T1000 (cell line): Measurements from ENCODE around the gene RPLP2.

ENCODE experiments used
- DNase-seq: peaks from one replicate; lab custom pipeline; 2025; ENCODE audit warnings: mixed read lengths; lab: John Stamatoyannopoulos, UW

The RPLP2 gene

DNA sequence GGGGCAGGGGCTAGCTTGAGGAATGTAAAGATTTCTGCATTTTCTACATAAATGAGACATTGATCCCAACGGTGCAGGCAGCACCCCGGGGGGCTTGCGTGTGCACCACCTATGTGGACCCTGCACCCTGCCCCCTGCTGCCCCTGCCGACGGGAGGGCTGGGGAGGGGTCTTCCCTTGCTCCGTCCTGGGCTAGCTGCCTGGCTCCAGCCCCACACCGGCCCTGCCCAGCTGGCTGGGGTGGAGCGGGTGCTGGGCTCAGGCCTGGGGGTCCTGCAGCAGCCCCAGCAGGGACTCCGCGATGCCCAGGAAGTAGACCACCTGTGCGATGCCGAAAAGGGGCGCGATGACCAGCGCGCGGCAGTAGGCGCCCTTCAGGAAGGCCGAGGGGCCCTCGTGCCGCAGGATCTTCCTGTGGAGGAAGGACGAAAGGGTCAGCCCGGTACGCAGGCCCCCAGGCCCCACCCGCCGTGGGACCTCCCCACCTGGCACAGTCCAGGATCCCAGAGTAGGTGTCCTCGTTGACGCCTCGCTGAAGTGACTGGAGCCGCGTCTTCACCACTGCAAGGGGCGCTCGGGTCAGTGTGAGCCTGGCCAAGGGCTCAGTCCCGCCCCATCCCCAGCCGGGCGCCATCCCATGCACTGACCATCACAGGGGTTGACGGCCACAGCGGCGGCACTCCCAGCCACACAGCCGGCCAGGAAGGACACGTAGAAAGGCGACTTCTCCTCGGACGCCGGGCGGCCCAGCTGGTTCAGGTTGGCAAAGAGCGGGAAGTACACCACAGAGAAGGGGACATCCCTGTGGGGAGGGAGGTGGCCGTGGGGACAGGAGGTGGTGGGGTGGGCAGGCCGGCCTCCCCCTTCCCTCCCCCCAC is 17.9 kb upstream of the RPLP2 start:
- DNase-seq = no peak

DNA sequence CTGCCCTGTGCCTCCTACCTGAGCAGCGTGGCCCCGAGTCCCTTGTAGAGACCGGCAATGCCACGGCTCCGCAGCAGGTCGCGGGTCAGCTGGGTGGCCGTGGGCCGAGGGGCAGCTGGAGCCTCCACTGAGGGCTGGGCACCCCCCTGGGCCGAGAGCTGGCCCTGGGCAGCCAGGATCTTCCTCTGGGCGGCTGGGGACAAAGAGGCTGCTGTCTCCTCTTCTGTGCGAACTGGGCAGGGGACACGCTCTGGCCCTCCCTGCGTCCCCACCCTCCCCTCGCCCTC is 17.3 kb upstream of the RPLP2 start:
- DNase-seq = no peak

DNA sequence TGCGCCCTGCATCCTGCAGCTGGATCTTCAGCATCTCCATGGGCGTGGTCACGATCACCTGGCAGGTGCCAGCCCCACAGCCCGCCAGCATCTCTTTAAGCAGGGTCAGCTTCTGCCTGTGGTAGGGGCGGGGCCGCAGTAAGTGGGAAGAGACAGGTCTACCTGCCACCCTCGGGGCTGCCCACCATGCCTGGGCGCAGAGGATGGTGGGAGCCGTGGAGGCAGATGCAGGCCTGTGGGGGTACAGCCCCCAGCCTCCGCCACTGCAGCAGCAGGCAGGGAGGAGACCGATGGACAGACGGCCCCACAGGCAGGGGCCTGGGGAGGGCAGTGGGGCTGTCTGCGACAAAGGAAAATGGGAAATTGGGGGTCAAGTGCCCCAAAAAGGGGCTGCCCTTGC is 16.9 kb upstream of the RPLP2 start:
- no peak for DNase-seq

DNA sequence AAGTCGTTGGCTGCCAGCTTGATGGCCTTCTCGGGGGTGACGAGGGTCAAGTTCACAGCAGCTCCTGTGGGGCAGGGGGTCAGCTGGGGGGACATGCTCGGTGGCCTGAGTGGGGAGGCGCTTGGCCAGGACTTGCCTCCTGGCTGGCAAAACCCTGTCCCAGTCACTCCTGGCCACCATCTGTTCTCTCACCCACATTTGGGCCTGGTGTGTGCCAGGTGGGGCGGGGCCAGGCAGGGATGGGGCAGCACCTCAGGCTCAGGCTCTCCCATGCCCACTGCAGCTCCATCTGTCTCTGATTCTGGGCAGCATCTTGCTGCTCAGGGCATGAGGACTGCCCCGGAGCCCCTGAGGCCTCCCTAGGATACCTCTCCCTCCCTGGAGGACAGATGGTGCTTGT is 16.2 kb upstream of the RPLP2 start:
- no peak for DNase-seq

DNA sequence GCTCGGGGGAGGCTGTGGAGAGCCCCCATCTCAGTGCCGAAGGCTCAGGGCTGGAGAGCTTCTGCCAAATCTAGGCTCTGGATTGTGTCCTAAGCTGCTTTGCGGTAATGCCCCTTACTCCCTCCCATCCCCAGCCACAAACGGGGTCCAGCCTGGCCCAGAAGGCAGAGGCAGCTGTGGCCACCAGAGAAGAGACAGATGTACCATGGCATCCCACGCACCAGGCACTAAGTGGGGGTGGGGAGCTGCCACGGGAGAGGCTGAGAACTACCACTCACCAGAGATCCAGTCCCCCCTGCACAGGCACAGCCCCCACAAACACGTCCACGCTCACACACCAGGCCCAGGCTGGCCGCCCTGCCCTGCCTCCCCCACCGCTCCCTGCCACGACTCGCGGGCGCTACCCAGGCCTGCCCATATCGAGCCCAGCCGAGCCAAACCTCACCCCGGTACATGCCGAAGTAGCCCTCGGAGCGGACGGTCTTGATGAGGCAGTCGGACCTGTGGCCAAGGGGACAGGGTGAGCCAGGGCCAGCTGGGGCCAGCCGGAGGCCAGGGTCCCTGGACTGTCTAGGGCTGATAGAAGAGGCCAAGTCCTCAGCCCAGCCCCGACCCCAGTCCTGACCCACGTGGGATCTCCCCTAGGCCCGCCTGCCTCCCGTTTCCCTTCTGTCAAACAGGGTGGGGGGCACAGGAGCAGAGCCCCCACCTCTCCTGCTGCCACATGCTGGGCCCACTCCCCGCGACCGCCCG is 15.6 kb upstream of the RPLP2 start:
- DNase-seq = no peak

DNA sequence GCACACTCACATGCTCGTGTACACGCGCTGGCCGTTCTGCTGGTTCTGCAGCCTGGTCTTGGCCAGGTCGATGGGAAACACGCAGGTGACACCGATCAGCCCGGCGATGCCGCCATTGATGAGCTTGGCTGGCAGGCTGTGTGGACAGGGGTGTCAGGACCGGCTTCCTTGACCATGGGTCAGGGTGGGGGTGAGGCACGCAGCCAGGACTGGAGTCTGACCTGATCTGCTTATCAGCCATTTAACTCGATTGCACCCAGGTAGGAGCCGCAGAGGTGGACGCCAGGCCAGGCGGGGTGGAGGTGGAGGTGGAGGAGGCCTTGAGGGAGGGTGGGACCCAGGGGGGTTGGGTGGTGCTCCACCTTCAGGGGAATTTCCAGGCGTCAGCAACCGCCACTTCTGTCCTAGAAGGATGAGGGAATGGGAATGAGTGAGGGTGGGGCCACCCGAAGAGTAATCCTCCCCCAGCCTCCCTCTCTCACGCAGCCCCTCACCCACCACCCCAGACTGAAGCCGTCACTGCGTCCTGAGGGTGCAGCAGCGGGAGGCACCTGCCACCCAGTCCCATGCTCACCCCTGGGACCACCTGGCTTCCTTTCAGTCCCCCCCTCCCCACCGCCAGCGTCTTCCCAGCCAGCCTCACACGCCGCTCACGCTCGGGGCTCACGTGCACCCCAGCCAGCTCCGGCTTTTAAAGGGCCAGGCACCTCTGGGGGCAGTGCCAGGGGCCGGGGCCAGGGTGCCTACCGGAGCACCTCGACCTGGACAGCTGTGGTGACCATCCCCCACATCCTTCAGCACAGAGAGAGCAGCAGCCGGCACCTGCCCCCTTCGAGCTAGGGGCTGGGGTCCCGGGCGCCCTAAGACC is 14.8 kb upstream of the RPLP2 start:
- DNase-seq = no peak

DNA sequence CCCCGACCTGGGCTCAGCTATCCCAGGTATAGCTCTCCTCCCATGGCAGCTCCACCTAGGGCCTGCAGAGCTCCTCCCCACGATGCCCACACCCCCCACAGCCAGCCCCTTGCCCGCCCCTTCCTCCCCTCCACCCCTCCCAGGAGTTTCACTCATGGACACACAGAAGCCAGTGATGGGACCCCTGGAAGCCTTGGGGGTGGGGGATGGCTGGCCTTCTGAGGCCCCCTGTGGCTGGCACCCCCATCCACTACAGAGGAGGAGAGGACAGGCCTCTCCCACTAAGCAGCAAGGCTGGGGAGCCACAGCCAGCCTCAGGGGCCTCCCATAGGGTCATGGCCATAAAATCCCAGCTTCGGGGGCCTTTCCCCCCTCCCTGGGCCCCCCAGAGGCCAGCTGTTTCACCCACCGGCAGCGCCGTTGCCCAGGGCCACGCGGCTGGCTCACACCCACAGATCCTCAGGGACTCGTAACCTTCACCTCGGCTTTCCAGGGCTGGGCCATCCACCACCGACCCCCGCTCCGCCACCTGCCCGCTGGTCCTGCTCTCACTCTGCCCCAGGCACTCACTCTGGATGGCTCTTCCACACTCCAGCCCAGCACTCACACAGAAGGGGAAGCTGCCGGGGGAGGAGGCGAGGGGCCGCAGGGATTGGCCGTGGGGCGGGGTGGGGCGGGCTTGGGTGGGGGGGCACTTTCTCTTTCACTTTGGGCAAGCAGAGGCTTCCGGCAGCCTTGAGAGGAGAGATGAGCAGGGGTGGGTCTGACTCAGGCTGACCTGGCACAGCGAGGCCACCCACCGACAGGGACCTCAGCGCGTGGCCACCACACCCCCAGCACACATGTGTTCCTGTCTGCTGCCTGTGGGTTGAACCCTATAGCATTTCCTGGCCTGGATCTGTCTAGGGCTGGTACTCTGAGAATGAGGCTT is 13.9 kb upstream of the RPLP2 start:
- peak; percentile 76 for DNase-seq

DNA sequence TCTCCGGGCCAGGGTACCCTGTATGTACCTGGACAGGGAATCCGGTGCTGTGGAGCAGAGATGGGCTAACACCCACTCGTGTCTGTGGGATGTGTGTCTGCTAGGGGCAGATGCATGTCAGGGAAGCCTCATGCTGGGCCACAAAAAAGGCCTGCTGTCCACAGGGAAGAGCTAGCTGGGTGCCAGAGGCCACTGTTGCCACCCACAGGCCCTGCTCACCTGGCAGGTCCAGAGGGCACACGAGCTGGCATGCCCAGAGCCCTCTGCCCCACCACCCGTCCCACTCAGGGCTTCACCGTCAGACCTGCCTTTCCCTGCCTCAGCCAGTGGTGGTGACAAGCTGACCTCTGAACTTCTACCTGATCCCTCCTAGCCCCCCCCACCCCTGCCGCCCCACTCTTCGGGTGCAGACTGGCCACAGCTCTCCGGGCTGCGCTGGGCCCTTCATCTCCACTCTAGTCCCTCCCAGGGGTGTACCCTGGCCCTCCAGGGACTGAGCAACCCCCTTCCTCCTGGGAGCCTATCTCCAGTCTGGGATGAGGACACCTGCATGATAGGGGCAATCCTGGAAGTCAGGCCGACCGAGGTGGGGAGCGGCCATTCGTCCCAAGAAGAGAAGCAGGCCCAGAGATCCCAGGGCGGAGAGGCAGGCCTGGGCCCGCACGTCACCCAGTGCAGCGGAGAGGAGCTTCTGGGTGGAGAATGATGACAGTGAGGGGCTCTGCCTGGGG is 13.0 kb upstream of the RPLP2 start:
- no peak for DNase-seq

DNA sequence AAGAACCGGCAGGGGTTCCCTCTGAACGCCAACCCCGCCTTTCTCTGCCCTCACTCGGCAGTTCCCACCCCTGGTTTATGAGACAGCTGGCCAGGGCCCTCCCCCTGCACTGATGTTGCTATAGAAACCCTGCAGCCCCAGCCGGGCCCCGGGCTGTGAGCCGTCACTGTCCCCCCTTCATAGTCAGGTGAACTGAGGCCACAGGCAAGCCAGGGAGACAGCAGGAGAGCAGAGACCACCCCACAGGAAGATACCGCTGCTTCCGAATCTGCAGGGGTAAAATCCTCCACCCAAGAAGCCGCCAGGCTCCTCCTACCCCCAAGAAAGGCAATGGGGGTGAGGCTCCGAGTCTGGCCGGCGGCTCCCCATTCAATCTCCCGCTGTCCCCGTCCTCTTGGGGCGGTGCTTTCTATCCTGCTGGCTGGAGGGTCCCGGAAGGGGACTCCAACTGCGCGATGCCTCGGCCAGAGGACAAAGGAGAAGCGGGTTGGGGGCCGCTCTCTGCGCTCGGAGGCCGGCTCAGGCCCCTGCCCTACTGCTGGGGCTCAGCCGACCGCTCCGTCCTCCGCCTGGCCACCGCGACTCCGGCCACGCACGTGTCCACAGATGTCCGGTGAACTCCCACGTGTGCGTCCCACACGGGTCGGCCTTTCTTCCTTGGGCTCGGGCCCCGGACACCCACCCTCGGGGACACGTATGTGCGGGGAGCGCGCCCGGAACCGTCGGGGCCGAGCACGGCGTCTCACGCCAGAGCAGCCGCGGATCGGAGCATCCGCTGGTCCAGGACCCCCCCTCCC is 12.3 kb upstream of the RPLP2 start:
- DNase-seq = peak; percentile 67

DNA sequence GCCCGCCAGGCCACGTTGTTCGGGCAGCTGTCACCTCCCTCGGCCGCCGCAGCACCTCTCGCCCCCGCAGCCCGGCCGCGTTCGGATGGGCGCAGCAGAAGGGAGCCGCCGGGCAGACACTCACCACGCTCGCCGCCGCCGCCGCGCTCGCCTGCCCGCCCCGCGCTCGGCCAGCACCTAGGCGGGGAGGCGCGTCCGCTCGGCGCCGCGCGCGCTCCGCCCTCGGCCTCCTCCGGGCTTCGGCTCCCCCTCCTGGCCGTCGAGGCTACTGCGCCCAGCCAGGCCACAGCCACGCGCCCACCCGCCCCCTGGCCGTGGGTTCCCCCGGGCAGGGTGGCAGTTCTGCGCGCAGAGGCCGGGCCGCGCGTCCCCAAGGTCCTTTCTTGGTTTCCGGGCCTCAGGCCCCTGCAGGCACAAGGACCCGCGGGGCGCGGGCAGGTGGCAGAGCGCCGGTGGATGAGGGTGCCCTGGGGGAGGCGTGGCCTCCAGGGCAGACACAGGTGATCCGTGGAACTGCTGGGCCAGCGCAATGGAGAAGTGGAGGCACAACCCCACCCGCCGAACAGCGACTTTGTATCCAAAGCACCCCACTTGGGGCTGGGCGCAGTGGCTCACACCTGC is 11.6 kb upstream of the RPLP2 start, which contains the start of gene SLC25A22:
TSS of gene SLC25A22 (minus strand) at position 189 of the 621 bp plus-strand sequence. CDS start 3,275 bp downstream, outside the sequence.
- DNase-seq = peak; percentile 67

DNA sequence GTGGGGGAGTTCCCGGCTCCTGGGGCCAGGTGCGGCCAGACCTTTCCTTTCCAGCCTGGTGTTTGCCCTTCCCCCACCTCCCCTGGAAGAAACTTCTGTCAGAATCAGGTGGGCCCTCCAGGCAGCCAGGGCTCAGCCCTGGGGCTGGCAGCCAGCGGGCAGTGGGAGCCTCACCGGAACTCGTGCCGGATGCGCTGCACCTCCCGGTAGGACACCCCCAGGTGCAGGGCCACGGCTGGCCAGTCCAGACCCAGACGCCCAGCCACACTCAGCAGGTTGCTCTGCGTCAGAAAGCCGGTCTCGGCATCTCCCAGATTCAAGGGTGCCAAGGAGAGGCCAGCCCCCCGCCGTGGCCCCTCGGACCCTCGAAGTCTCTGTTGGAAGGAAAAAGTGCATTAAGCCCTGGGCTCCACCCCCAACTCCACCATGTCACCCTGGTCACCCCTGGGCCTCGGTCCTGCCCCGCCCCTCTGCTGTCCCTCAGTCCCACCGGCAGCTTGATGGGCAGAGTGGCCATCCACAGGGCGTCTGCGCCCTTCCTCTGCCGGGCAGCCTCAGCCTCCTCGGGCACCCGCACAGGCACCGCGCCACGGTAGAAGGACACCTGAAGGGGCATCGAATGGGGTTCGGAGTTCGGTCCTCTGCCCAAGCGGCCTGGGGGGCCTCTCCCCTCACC is 10.0 kb upstream of the RPLP2 start:
- no peak for DNase-seq

DNA sequence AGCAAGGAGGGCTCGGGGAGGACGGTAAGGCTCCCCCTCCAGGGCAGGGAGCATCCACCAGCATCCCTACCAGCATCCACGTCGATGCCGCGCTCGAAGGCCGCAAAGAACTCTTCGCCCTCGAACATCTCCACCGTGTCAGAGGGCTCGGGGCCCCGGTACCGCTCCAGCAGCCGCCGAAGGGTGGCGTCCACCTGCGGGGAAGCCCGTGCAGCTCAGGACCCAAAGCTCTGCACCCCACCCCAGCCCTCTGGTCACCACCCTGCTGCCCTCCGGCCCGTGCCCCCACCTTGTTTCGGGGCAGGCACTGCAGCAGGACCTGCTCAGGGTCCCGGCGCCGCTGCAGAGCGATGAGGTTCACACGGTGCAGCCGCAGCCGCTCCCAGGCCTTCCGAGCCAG is 9.3 kb upstream of the RPLP2 start:
- no peak for DNase-seq

DNA sequence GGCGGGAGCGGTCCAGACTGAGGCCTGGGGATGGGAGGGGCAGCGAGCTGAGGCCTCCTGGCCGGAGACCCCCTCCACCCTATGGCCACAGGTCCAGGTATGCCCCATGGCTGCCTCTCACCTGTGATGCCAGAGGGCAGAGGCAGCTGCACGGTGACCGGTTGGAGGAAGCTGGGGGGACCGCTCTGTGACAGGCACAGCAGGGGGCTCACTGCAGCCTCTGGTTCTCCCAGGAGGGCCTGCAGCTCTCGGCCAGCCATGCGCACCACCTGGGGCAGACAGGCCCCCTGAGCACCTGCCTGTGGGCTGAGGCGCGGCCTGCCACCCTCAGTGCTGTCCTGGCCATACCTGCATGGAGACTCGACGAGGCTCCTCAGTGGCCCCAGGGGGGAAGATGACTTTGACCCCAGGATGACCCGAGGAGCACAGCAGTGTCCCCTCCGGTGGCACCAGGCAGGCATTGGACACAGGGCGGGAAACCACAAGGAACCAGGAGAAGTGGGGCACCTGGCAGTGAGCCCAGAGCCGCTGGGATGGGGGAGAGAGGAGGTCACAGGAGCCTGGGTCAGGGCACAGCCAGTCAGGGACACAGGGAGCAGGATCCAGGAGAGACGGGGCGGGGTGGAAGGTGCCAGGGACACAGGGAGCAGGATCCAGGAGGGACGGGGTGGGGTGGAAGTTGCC is 8.5 kb upstream of the RPLP2 start:
- no peak for DNase-seq

DNA sequence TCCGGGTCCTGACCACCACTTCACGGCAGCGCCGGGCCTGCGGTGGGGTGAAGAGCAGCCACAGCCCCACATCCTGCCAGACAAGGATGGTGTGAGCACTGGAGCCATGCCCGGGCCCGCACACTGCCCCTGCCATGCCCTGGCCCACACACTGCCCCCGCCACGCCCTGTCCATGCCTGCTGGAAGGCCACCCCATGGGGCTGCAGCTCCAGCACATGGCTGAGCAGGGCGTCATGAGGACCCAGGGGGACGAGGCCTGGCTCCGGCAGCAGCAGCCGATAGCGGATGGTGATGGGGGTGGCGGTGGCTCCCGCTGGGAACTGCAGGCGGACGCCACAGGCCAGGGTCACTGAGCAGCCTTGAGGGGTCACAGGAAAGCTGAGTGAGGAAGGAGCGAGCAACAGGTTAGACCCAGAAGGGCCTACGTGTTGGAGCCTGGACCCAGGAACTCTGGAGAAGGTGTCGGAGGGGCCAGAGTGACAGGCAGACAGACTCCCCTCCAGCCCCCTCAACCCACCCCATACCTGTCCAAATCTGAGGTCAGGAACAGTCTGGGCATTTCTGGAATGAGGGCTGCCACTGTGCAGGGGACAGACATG is 7.6 kb upstream of the RPLP2 start:
- DNase-seq = no peak

DNA sequence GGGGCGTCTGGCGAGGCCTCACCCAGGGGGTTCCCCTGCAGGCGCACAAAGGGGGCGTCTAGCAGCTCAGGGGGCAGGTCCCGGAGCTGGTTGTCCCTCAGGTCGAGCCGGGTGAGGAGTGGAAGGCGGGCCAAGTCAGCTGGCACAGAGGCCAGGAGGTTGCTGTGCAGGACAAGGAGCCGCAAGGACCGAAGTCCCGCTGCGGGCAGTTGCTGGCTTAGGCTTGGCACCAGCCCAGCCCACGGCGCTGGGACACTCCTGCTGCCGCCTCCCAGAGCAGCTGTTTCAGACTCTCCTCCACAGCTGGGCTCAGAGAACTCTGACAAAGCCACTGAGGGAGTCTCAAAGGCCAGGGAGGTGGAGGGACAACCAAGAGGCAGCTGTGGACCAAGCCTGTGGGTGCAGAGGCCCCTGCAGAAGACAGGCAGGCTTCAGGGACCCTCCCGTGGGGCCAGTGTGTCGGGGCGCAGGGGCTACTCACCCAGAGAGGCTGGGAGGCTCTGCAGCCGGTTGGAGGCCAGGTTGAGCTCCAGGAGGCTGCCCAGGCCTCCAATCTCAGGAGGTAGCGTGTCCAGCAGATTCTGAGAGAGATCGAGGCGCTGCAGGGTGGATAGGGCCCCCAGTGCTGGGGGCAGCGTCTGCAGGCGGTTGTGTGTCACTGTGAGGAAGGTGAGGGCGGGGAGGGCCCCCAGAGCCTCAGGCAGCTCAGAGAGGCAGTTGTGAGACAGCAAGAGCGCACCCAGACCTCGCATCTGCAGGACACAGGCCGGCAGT is 6.9 kb upstream of the RPLP2 start:
- no peak for DNase-seq

DNA sequence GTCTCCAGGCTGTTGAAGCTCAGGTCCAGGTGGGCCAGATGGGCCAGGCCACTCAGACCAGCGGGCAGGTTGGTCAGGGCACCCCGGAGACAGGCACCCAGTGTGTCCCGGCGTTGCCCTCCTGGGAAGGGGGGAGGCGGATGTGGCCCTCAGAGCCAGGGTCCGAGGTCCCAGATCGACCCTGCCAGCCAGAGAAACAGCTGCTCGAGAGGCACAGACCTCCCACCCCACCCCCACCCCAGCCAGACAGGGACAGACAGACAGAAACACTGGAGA is 6.4 kb upstream of the RPLP2 start:
- no peak for DNase-seq
